ENCODE results near the gene MLX. TPM values are rescaled to one million over a fixed set of nuclear protein-coding genes. Genes with fewer than 3 reads are reported as not detected.

Gene MLX
- total and polyA plus RNA-seq, 2 of the 8 experiments (the other 6 are each of a cell fraction or from before 2014, with no cell fraction given) = 27.0 to 27.5 TPM

DNA sequence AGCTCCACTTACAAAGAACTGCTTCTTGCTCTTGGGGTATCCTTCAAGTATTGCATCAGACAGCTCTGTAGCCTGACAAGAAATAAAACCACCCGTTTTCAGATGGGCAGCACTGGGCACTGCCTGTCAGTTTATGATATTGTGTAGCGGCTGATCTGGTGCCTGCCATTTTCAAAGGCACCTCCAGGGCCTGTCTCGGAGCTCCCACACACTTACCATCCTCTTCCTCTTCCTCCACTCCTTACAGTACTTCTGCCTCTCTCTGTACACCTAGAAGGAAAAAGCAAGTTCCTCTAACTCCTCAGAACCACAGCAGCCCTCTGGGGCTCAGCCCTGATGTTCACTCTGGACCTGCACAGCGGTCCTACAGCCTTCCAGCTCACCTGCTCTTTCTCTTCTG is 6.2 kb downstream of the MLX start:
- H3K4me2 ChIP-seq (ENCODE audit: insufficient read depth in 1 of 2, low read depth in 2 of 2, low read length in 2 of 2) = no peak overlapping the region
- no peak overlapping the region for H3K9ac ChIP-seq (replicated peaks in 1 of 4; ENCODE audit: extremely low read depth in 1 of 4, low read depth in 3 of 4, low read length in 3 of 4)
- no peaks in the 10 kb centered on the region for H3K27me3 ChIP-seq (replicated peaks in 1 of 4; ENCODE audit: control insufficient read depth in 3 of 4, extremely low read depth in 1 of 4, insufficient read depth in 3 of 4, low read length in 3 of 4)
- H4K5ac ChIP-seq (ENCODE audit: insufficient read length, low read depth, low read length) = no peak overlapping the region
- peaks cover 44 to 59% (median 55%) of the 10 kb centered on the region in 4 experiments for H3K36me3 ChIP-seq (ENCODE audit: control insufficient read depth in 2 of 4, insufficient read depth in 4 of 4, low read length in 3 of 4)
- no peak overlapping the region for H2BK12ac ChIP-seq (ENCODE audit: low read depth, low read length)
- H3K23ac ChIP-seq (ENCODE audit: insufficient read length) = no peak overlapping the region
- peaks cover 0 to 19% of the 10 kb centered on the region in 2 experiments; a peak in 2 of 4 replicates for H3K79me2 ChIP-seq (ENCODE audit: control insufficient read depth in 1 of 2, insufficient read depth in 2 of 2, low read length in 2 of 2)
- H3K79me1 ChIP-seq (ENCODE audit: low read depth, low read length) = no peaks in the 10 kb centered on the region
- H4K91ac ChIP-seq (replicated peaks; ENCODE audit: insufficient read length, low read length) = no peak overlapping the region
- H3K56ac ChIP-seq (replicated peaks; ENCODE audit: insufficient read length, low read depth, low read length) = no peak overlapping the region
- no peak overlapping the region for H2BK20ac ChIP-seq (ENCODE audit: low read length)
- DNase-seq (ENCODE audit: low read depth in 1 of 2, low spot score in 2 of 2) = no peak
- H2BK15ac ChIP-seq (ENCODE audit: low read length) = no peak overlapping the region
- TF ChIP-seq JUND (IDR thresholded peaks at IDR 0.05; ENCODE audit: low read length) = no peak
- TF ChIP-seq E2F6 (IDR thresholded peaks at IDR 0.05) = no peak
- TF ChIP-seq CEBPB (IDR thresholded peaks at IDR 0.05; ENCODE audit: low read depth, low read length) = no peak
- no peak for TF ChIP-seq SAP30 (IDR thresholded peaks at IDR 0.05; ENCODE audit: insufficient read depth, insufficient replicate concordance, low read length)
- no peak for TF ChIP-seq SP2 (IDR thresholded peaks at IDR 0.05; ENCODE audit: low read length)
- TF ChIP-seq, protein P1, sequence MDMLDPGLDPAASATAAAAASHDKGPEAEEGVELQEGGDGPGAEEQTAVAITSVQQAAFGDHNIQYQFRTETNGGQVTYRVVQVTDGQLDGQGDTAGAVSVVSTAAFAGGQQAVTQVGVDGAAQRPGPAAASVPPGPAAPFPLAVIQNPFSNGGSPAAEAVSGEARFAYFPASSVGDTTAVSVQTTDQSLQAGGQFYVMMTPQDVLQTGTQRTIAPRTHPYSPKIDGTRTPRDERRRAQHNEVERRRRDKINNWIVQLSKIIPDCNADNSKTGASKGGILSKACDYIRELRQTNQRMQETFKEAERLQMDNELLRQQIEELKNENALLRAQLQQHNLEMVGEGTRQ (IDR thresholded peaks at IDR 0.05; ENCODE audit: low read length) = no peak
- no peak for TF ChIP-seq BCL11A (IDR thresholded peaks at IDR 0.05; ENCODE audit: low read depth in 2 of 2, low read length in 2 of 2)
- peaks cover 9% of the 10 kb centered on the region for H3K23me2 ChIP-seq (ENCODE audit: low read depth, low read length)
- CTCF ChIA-PET (ENCODE audit: partially characterized antibody) = interaction anchor here (1.3 to 1.4 kb wide), 3 partner anchors 14 to 107 kb away, joined by 3 to 5 read pairs (median 4); no protein-coding TSS in a partner anchor
- H4K8ac ChIP-seq (ENCODE audit: extremely low read depth, insufficient read depth, low read length) = no peak overlapping the region
- POLR2A ChIA-PET (ENCODE audit: partially characterized antibody) = interaction anchor here (0.8 to 7.0 kb wide), 4 partner anchors 7 to 19 kb away, joined by 3 to 74 read pairs (median 3); partner anchors contain the start of genes COASY and MLX
- H2BK5ac ChIP-seq (ENCODE audit: low read depth, low read length) = no peak overlapping the region
- H2AFZ ChIP-seq (ENCODE audit: low read length) = no peak overlapping the region
- H3K14ac ChIP-seq (ENCODE audit: insufficient read length) = no peak overlapping the region
- H3K4me1 ChIP-seq (replicated peaks in 1 of 4; ENCODE audit: control insufficient read depth in 3 of 4, insufficient read depth in 4 of 4, low read length in 3 of 4) = no peaks in the 10 kb centered on the region
- H2AK5ac ChIP-seq (ENCODE audit: low read depth, low read length) = no peak overlapping the region
- no peaks in the 10 kb centered on the region for H3K9me3 ChIP-seq (ENCODE audit: insufficient read depth in 2 of 2, low read depth in 1 of 2, low read length in 1 of 2)
- H3K27ac ChIP-seq (ENCODE audit: low read depth, low read length) = no peak overlapping the region
- peaks cover 0 to 1% of the 10 kb centered on the region in 2 experiments for H4K20me1 ChIP-seq (replicated peaks in 1 of 2; ENCODE audit: control insufficient read depth in 1 of 2, insufficient read depth in 2 of 2, low read length in 2 of 2)
- no peak for FAIRE-seq
- WGBS, 2 experiments (ENCODE audit: extremely low coverage in 1 of 2, insufficient coverage in 1 of 2, insufficient read length in 1 of 2, insufficient replicate concordance in 2 of 2, low coverage in 1 of 2, low lambda C conversion rate in 2 of 2, missing lambda C conversion rate in 1 of 2) = 88% methylated on average over 4 of the region's 4 CpGs; no CpG with 5 or more reads in 1 of the 2 experiments
- no peak overlapping the region for H3K4me3 ChIP-seq (ENCODE audit: extremely low read depth in 1 of 4, insufficient read depth in 2 of 4, low read depth in 3 of 4, low read length in 4 of 4)
- no peak overlapping the region for H3K4ac ChIP-seq (replicated peaks; ENCODE audit: insufficient read length, low read depth, low read length)
- H3K18ac ChIP-seq (ENCODE audit: extremely low read depth, low read length) = no peak overlapping the region
- no peak overlapping the region for H2BK120ac ChIP-seq (replicated peaks; ENCODE audit: low read depth, low read length)
